ENCODE data around the gene HIPK4. TPM values are rescaled to one million over a fixed set of nuclear protein-coding genes. Genes with fewer than 3 reads are reported as not detected.

Gene HIPK4
- total RNA-seq, 1 donor from 2014 or later: 0.30 TPM

DNA sequence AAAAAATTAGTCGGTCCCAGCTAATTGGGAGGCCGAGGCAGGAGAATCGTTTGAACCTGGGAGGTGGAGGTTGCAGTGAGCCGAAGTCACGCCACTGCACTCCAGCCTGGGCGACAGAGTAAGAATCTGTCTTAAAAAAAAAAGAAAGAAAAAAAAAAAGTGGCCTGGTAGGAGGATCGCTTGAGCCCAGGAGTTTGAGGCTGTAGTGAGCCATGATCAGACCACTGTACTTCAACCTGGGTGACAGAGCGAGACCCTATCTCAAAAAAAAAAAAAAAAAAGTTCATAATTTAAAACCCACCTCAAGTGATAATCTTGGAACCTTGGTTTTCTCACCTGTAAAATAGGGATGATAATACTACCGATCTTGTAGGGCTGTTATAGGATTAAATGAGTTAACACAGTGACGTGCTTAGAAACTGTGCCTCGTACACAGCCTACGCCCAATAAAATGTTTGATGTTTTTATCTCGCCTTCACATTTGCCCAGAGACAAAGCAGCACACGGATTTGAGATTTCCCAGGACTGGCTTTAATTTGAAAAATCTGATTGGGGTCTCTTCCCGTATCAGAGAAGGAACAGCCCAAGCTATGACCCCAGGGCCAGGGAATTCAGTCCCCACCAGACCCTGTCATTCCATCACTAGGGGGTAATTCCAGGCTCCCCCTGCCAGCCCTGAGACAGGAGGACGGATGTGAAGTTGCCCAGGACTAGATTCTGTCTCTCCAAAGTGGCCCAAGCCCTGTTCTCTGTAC, 32.2 kb upstream of the HIPK4 start:
- Mint-ChIP-seq H3K9me3 (no peaks in the 10 kb centered on the region), H3K36me3 (ENCODE audit: low read depth) (no peaks in the 10 kb centered on the region), H3K27me3 (ENCODE audit: low read depth) (no peaks in the 10 kb centered on the region), H3K27ac (ENCODE audit: unreplicated experiment) (no peak overlapping the region), H3K4me1 (peaks cover 37% of the 10 kb centered on the region), H3K4me3 (peak overlapping the region; percentile 36)
- TF ChIP-seq, protein P1, sequence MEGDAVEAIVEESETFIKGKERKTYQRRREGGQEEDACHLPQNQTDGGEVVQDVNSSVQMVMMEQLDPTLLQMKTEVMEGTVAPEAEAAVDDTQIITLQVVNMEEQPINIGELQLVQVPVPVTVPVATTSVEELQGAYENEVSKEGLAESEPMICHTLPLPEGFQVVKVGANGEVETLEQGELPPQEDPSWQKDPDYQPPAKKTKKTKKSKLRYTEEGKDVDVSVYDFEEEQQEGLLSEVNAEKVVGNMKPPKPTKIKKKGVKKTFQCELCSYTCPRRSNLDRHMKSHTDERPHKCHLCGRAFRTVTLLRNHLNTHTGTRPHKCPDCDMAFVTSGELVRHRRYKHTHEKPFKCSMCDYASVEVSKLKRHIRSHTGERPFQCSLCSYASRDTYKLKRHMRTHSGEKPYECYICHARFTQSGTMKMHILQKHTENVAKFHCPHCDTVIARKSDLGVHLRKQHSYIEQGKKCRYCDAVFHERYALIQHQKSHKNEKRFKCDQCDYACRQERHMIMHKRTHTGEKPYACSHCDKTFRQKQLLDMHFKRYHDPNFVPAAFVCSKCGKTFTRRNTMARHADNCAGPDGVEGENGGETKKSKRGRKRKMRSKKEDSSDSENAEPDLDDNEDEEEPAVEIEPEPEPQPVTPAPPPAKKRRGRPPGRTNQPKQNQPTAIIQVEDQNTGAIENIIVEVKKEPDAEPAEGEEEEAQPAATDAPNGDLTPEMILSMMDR (conservative IDR thresholded peaks at IDR 0.05): no peak
- DNase-seq (ENCODE audit: low read depth, low spot score): no peak

GRCh38 chr19:40420766-40421765, 31.1 kb upstream of the HIPK4 start:
- H3K27ac Mint-ChIP-seq (ENCODE audit: unreplicated experiment): peak overlapping the region; percentile 35
- TF ChIP-seq, protein P1 (conservative IDR thresholded peaks at IDR 0.05): peak; percentile 97
- H3K36me3 Mint-ChIP-seq (ENCODE audit: low read depth): no peaks in the 10 kb centered on the region
- H3K4me3 Mint-ChIP-seq: peak overlapping the region; percentile 84
- H3K4me1 Mint-ChIP-seq: peaks cover 37% of the 10 kb centered on the region
- no peaks in the 10 kb centered on the region for H3K27me3 Mint-ChIP-seq (ENCODE audit: low read depth)
- no peaks in the 10 kb centered on the region for H3K9me3 Mint-ChIP-seq
- peak; percentile 90 for DNase-seq (ENCODE audit: low read depth, low spot score)

DNA sequence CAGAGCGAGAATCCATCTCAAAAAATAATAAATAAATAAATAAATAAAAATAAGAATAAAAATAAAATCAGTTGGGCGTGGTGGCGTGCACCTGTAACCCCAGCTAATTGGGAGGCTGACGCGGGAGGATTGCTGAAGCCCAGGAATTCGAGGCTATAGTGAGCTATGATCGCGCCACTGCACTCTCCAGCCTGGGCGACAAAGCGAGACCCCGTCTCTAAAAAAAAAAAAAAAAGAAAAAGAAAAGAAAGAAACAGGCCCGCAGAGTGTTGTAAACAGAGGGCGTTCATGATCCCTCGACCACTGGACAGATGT, 30.4 kb upstream of the HIPK4 start:
- TF ChIP-seq, protein P1 (conservative IDR thresholded peaks at IDR 0.05): no peak
- Mint-ChIP-seq H3K36me3 (ENCODE audit: low read depth) (no peaks in the 10 kb centered on the region), H3K4me3 (peak overlapping the region; percentile 81), H3K27me3 (ENCODE audit: low read depth) (no peaks in the 10 kb centered on the region), H3K4me1 (peaks cover 32% of the 10 kb centered on the region), H3K27ac (ENCODE audit: unreplicated experiment) (peak overlapping the region; percentile 35), H3K9me3 (no peaks in the 10 kb centered on the region)
- DNase-seq (ENCODE audit: low read depth, low spot score): no peak

GRCh38 chr19:40419780-40420179, 29.8 kb upstream of the HIPK4 start:
- TF ChIP-seq, protein P1 (conservative IDR thresholded peaks at IDR 0.05): no peak
- H3K27ac Mint-ChIP-seq (ENCODE audit: unreplicated experiment): no peak overlapping the region
- H3K36me3 Mint-ChIP-seq (ENCODE audit: low read depth): no peaks in the 10 kb centered on the region
- no peak for DNase-seq (ENCODE audit: low read depth, low spot score)
- H3K9me3 Mint-ChIP-seq: no peaks in the 10 kb centered on the region
- H3K4me1 Mint-ChIP-seq: peaks cover 29% of the 10 kb centered on the region
- peak overlapping the region; percentile 73 for H3K4me3 Mint-ChIP-seq
- H3K27me3 Mint-ChIP-seq (ENCODE audit: low read depth): no peaks in the 10 kb centered on the region

DNA sequence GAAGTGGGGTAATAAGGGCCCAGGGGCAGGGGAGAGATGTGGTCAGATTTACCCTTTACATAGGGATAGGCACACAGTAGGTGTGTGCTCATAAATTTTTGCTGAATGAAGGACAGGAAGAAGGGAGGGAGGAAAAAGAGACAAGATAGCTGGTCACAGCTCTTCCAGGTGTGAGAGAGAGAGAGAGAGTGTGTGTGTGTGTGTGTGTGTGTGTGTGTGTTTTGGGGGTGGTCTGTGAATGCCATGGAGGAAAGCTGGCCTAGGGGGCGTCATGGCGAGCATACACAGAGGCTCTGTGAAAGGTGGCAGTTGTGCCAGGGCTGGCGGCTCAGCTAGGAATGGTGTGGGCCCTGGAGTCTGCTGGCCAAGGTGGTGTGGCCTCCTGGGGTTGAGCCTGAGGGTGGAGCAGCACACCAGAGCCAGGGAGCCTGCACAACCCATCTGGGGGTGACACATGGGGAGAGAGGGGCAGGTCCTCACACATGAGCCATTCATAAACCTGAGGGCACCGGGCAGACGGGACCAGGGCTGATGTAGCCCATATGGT, 29.2 kb upstream of the HIPK4 start:
- peak overlapping the region; percentile 73 for H3K4me3 Mint-ChIP-seq
- no peaks in the 10 kb centered on the region for H3K9me3 Mint-ChIP-seq
- no peaks in the 10 kb centered on the region for H3K27me3 Mint-ChIP-seq (ENCODE audit: low read depth)
- DNase-seq (ENCODE audit: low read depth, low spot score): no peak
- TF ChIP-seq, protein P1 (conservative IDR thresholded peaks at IDR 0.05): no peak
- H3K36me3 Mint-ChIP-seq (ENCODE audit: low read depth): no peaks in the 10 kb centered on the region
- peaks cover 23% of the 10 kb centered on the region for H3K4me1 Mint-ChIP-seq
- H3K27ac Mint-ChIP-seq (ENCODE audit: unreplicated experiment): no peak overlapping the region

Data from neural crest cell (in vitro differentiated cells).